ENCODE data around the gene ARNT2.

Gene ARNT2

DNA sequence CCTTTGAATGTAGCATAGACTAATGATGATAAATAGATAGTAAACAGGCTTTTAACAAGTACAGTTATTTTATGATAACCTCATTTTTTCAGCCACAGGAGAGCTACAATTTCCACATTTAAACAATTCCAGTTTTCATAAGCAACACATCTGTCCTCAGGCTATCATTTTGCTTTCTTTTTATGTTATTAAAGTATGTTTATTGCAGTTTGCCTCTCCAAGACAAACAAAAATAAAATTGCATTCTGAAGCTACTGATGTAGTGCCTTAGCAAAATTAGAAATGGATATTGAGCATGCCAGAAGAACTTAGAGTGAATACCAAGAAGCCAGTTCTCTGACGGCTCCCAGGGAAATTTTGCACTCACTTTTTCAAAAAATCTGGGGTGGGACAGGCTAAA lies 150.4 kb downstream of the ARNT2 start:
- H4K91ac ChIP-seq (ENCODE audit: low read length), result no peak overlapping the region
- no peak overlapping the region for H3K9ac ChIP-seq (ENCODE audit: low read length)
- DNase-seq, result no peak
- H3K4ac ChIP-seq (ENCODE audit: low read depth in 1 of 2, low read length in 2 of 2), result no peak overlapping the region
- peaks cover 3% of the 10 kb centered on the region for H3K9me3 ChIP-seq (ENCODE audit: control insufficient read depth, low read length)
- peaks cover 1% of the 10 kb centered on the region for H3K79me1 ChIP-seq (replicated peaks; ENCODE audit: low read length, poor library complexity, severe bottlenecking)
- H2BK12ac ChIP-seq (ENCODE audit: low read length in 2 of 2), result no peak overlapping the region
- peaks cover 25 to 42% of the 10 kb centered on the region in 2 experiments for H3K36me3 ChIP-seq (ENCODE audit: control insufficient read depth in 1 of 2, insufficient read depth in 2 of 2, low read depth in 1 of 2, low read length in 2 of 2)
- 94% methylated on average over 1 of the region's 1 CpG for WGBS
- no peak overlapping the region for H2BK5ac ChIP-seq (ENCODE audit: low read depth, low read length, poor library complexity, severe bottlenecking)
- no peak overlapping the region for H3K27ac ChIP-seq (ENCODE audit: low read length, poor library complexity, severe bottlenecking)
- H2BK15ac ChIP-seq (ENCODE audit: low read depth, poor library complexity, severe bottlenecking), result no peak overlapping the region
- no peak overlapping the region for H3K14ac ChIP-seq (ENCODE audit: low read length in 2 of 2)
- no peak overlapping the region for H2BK120ac ChIP-seq (ENCODE audit: low read depth, low read length)
- no peak overlapping the region for H4K8ac ChIP-seq (ENCODE audit: low read length)
- no peaks in the 10 kb centered on the region for H3K27me3 ChIP-seq (ENCODE audit: control insufficient read depth in 1 of 2, insufficient read depth in 1 of 2, low read length in 2 of 2)
- no peak overlapping the region for H3K23ac ChIP-seq (ENCODE audit: low read length in 2 of 2)
- H3K18ac ChIP-seq (ENCODE audit: low read depth in 1 of 2, low read length in 2 of 2), result no peak overlapping the region
- H2AK5ac ChIP-seq (ENCODE audit: low read length, severe bottlenecking), result no peak overlapping the region
- H3K4me3 ChIP-seq (ENCODE audit: insufficient read depth in 1 of 2, low read depth in 1 of 2, low read length in 2 of 2), result no peak overlapping the region
- H3K4me1 ChIP-seq (ENCODE audit: control insufficient read depth, insufficient read depth, low read depth, low read length), result peaks cover 4% of the 10 kb centered on the region
- no peak overlapping the region for H2AFZ ChIP-seq (ENCODE audit: low read depth, low read length)
- H3K4me2 ChIP-seq (ENCODE audit: low read length, poor library complexity, severe bottlenecking), result no peak overlapping the region

DNA sequence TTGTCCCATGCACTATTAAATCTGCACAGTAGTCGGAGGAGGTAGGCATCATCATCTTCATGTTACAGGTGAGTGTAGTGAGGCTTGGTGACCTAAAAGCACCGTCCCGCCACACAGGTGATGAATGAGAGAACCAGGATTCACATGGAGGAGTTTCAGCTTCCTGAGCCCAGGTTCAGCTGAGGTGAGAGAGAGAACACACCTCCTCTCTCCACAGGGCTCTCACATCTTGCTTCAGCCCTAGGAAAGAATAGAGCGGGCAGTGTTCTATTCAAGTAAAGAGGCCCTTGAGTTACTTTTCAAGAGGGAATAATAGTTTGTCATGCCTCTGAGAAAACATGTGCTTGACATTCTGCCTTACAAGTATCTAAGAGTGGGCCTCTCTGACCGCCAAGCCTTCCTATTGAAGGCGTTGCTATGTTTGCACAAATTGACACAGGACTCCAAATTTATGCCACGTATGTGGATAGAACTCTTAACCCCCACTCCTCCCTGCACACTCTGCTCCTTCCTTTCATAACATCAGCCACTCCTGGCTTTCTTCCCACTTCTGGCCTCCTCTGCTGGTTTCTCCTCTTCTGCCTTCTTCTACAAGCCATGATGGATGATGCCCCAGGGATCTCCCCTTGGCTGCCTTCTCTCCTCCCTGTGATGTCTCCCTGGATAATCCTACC lies 152.6 kb downstream of the ARNT2 start:
- Histone ChIP-seq H3K4me1 (ENCODE audit: control insufficient read depth, insufficient read depth, low read depth, low read length) (peaks cover 7% of the 10 kb centered on the region), H2AK5ac (ENCODE audit: low read length, severe bottlenecking) (no peak overlapping the region), H3K27ac (ENCODE audit: low read length, poor library complexity, severe bottlenecking) (no peak overlapping the region), H2BK15ac (ENCODE audit: low read depth, poor library complexity, severe bottlenecking) (no peak overlapping the region), H3K4ac (ENCODE audit: low read depth in 1 of 2, low read length in 2 of 2) (no peak overlapping the region), H4K91ac (ENCODE audit: low read length) (no peak overlapping the region), H2AFZ (ENCODE audit: low read depth, low read length) (no peak overlapping the region), H3K27me3 (ENCODE audit: control insufficient read depth in 1 of 2, insufficient read depth in 1 of 2, low read length in 2 of 2) (no peaks in the 10 kb centered on the region), H3K9me3 (ENCODE audit: control insufficient read depth, low read length) (peaks cover 3% of the 10 kb centered on the region), H3K4me2 (ENCODE audit: low read length, poor library complexity, severe bottlenecking) (no peak overlapping the region), H3K36me3 (ENCODE audit: control insufficient read depth in 1 of 2, insufficient read depth in 2 of 2, low read depth in 1 of 2, low read length in 2 of 2) (peaks cover 36 to 48% of the 10 kb centered on the region in 2 experiments), H3K14ac (ENCODE audit: low read length in 2 of 2) (peak overlapping the region in 1 of 2 experiments; percentile 13), H2BK5ac (ENCODE audit: low read depth, low read length, poor library complexity, severe bottlenecking) (no peak overlapping the region), H4K8ac (ENCODE audit: low read length) (no peak overlapping the region), H2BK120ac (ENCODE audit: low read depth, low read length) (no peak overlapping the region), H3K23ac (ENCODE audit: low read length in 2 of 2) (no peak overlapping the region), H3K4me3 (ENCODE audit: insufficient read depth in 1 of 2, low read depth in 1 of 2, low read length in 2 of 2) (no peak overlapping the region), H2BK12ac (ENCODE audit: low read length in 2 of 2) (no peak overlapping the region), H3K79me1 (replicated peaks; ENCODE audit: low read length, poor library complexity, severe bottlenecking) (peaks cover 1% of the 10 kb centered on the region), H3K9ac (ENCODE audit: low read length) (no peak overlapping the region), H3K18ac (ENCODE audit: low read depth in 1 of 2, low read length in 2 of 2) (peak overlapping the region in 1 of 2 experiments; percentile 3)
- 80% methylated on average over 7 of the region's 7 CpGs for WGBS
- DNase-seq, result peak; percentile 62

DNA sequence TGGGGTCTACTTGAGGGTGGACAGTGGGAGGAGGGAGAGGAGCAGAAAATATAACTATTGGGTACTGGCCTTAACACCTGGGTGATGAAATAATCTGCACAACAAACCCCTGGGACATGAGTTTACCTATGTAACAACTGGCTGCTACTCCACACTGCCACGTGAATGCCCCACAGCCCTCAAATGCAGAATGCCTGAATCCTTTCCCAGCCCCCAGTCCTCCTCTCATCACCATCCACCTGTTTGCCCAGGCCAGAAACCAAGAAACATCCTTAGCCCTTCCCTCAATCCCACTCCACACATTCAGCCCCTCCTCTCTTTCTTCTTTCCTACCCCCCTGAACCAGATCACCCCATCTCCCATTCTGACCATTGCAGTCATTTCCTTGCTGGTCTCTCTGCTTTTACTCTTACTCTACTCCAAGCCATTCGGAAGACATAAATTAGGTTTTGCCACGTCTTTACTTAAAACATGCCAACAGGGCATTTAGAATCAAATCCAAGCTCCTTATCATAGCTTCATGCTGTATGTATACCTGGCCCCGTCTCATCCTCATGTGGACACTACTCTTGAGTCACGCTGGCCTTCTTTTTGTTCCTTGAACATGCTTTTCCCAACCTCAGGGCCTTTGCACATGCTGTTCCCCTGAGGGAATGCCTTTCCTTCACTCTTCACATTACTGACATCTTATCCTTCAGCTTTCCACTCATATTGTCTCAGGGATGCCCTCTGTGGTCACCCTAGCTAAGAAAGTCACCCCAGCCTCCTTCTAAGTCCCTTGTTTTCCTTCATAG lies 153.5 kb downstream of the ARNT2 start:
- no peak overlapping the region for H2BK120ac ChIP-seq (ENCODE audit: low read depth, low read length)
- H3K18ac ChIP-seq (ENCODE audit: low read depth in 1 of 2, low read length in 2 of 2), result no peak overlapping the region
- no peak overlapping the region for H3K27ac ChIP-seq (ENCODE audit: low read length, poor library complexity, severe bottlenecking)
- H2BK5ac ChIP-seq (ENCODE audit: low read depth, low read length, poor library complexity, severe bottlenecking), result no peak overlapping the region
- no peak overlapping the region for H2BK15ac ChIP-seq (ENCODE audit: low read depth, poor library complexity, severe bottlenecking)
- no peaks in the 10 kb centered on the region for H3K79me1 ChIP-seq (replicated peaks; ENCODE audit: low read length, poor library complexity, severe bottlenecking)
- H3K4ac ChIP-seq (ENCODE audit: low read depth in 1 of 2, low read length in 2 of 2), result no peak overlapping the region
- H4K91ac ChIP-seq (ENCODE audit: low read length), result no peak overlapping the region
- H3K9me3 ChIP-seq (ENCODE audit: control insufficient read depth, low read length), result peaks cover 3% of the 10 kb centered on the region
- DNase-seq, result no peak
- H4K8ac ChIP-seq (ENCODE audit: low read length), result no peak overlapping the region
- H2AFZ ChIP-seq (ENCODE audit: low read depth, low read length), result no peak overlapping the region
- no peak overlapping the region for H2AK5ac ChIP-seq (ENCODE audit: low read length, severe bottlenecking)
- no peak overlapping the region for H3K23ac ChIP-seq (ENCODE audit: low read length in 2 of 2)
- WGBS, result 93% methylated on average over 5 of the region's 5 CpGs
- H3K9ac ChIP-seq (ENCODE audit: low read length), result no peak overlapping the region
- H3K27me3 ChIP-seq (ENCODE audit: control insufficient read depth in 1 of 2, insufficient read depth in 1 of 2, low read length in 2 of 2), result no peaks in the 10 kb centered on the region
- H3K14ac ChIP-seq (ENCODE audit: low read length in 2 of 2), result no peak overlapping the region
- peaks cover 36 to 42% of the 10 kb centered on the region in 2 experiments for H3K36me3 ChIP-seq (ENCODE audit: control insufficient read depth in 1 of 2, insufficient read depth in 2 of 2, low read depth in 1 of 2, low read length in 2 of 2)
- no peak overlapping the region for H3K4me3 ChIP-seq (ENCODE audit: insufficient read depth in 1 of 2, low read depth in 1 of 2, low read length in 2 of 2)
- H3K4me1 ChIP-seq (ENCODE audit: control insufficient read depth, insufficient read depth, low read depth, low read length), result peaks cover 7% of the 10 kb centered on the region
- H3K4me2 ChIP-seq (ENCODE audit: low read length, poor library complexity, severe bottlenecking), result no peak overlapping the region
- no peak overlapping the region for H2BK12ac ChIP-seq (ENCODE audit: low read length in 2 of 2)

DNA sequence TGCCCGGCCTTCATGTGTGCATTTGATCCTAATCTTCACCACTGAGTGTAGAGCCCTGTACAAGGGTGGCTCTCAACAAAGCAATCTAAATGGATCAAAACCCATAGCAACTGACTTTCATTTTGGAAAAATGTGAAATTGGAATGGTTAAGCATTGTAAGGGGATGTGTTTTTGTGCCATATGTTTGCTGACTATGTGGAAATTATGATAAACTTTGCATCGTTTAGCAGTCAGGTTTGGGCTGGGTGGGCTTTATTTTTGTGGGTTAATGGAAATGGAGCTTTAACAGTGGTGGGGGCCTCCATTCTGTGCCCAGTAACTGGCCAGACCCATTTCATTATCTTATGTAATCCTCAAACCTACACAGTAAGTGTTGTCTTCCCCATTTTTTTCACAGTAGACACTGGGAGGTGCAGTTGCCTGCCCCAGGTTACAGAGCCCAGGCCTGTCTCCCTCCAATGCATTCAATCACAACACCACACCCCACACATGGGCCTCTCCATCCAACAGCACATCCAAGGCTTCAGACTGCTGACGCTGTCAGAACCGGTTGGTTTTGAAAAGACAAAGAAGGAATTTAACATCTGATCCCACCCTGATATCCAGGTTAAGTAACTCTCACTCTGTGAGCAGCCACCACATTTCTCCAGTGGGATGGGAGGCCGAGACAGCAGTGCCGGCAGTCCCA lies 154.6 kb downstream of the ARNT2 start:
- H2BK120ac ChIP-seq (ENCODE audit: low read depth, low read length), result no peak overlapping the region
- H3K14ac ChIP-seq (ENCODE audit: low read length in 2 of 2), result no peak overlapping the region
- no peak overlapping the region for H3K4ac ChIP-seq (ENCODE audit: low read depth in 1 of 2, low read length in 2 of 2)
- no peak overlapping the region for H3K9ac ChIP-seq (ENCODE audit: low read length)
- H2BK5ac ChIP-seq (ENCODE audit: low read depth, low read length, poor library complexity, severe bottlenecking), result no peak overlapping the region
- peaks cover 41 to 43% of the 10 kb centered on the region in 2 experiments for H3K36me3 ChIP-seq (ENCODE audit: control insufficient read depth in 1 of 2, insufficient read depth in 2 of 2, low read depth in 1 of 2, low read length in 2 of 2)
- H3K9me3 ChIP-seq (ENCODE audit: control insufficient read depth, low read length), result peaks cover 3% of the 10 kb centered on the region
- whole genome bisulfite sequencing, result 98% methylated on average over 6 of the region's 6 CpGs
- H2BK15ac ChIP-seq (ENCODE audit: low read depth, poor library complexity, severe bottlenecking), result no peak overlapping the region
- no peak overlapping the region for H3K4me3 ChIP-seq (ENCODE audit: insufficient read depth in 1 of 2, low read depth in 1 of 2, low read length in 2 of 2)
- H3K23ac ChIP-seq (ENCODE audit: low read length in 2 of 2), result no peak overlapping the region
- H3K27ac ChIP-seq (ENCODE audit: low read length, poor library complexity, severe bottlenecking), result no peak overlapping the region
- H3K4me1 ChIP-seq (ENCODE audit: control insufficient read depth, insufficient read depth, low read depth, low read length), result peaks cover 10% of the 10 kb centered on the region
- H4K8ac ChIP-seq (ENCODE audit: low read length), result no peak overlapping the region
- no peak overlapping the region for H3K18ac ChIP-seq (ENCODE audit: low read depth in 1 of 2, low read length in 2 of 2)
- no peak overlapping the region for H4K91ac ChIP-seq (ENCODE audit: low read length)
- DNase-seq, result no peak
- no peak overlapping the region for H3K4me2 ChIP-seq (ENCODE audit: low read length, poor library complexity, severe bottlenecking)
- H3K79me1 ChIP-seq (replicated peaks; ENCODE audit: low read length, poor library complexity, severe bottlenecking), result no peaks in the 10 kb centered on the region
- H3K27me3 ChIP-seq (ENCODE audit: control insufficient read depth in 1 of 2, insufficient read depth in 1 of 2, low read length in 2 of 2), result no peaks in the 10 kb centered on the region
- H2AFZ ChIP-seq (ENCODE audit: low read depth, low read length), result no peak overlapping the region
- H2AK5ac ChIP-seq (ENCODE audit: low read length, severe bottlenecking), result no peak overlapping the region
- H2BK12ac ChIP-seq (ENCODE audit: low read length in 2 of 2), result peak overlapping the region in 1 of 2 experiments; percentile 3

Measured in mesenchymal stem cell (in vitro differentiated cells and primary cell).